HG02840 (cell line): ENCODE results near the gene PEAK3.

Source experiments
- ATAC-seq: cut with Tn5 transposase; IDR thresholded peaks from one replicate; pipeline ENCODE4 v1.9.1; 2021; ENCODE audit warnings: mild to moderate bottlenecking, moderate library complexity, moderate number of reproducible peaks; ENCODE audit not compliant: unreplicated experiment, low FRiP score

Gene PEAK3

GRCh38 chr19:2315818-2316353 is 33.9 kb upstream of the PEAK3 start:
- ATAC-seq = no peak

- ATAC-seq = no peak
Observed at GRCh38 chr19:2315121-2315817, 33.3 kb upstream of the PEAK3 start.

- ATAC-seq = no peak
Observed at GRCh38 chr19:2312820-2313501, 31.0 kb upstream of the PEAK3 start.

- ATAC-seq = no peak
Observed at GRCh38 chr19:2311093-2311492, 29.1 kb upstream of the PEAK3 start.

GRCh38 chr19:2309734-2310362 is 27.9 kb upstream of the PEAK3 start:
- no peak for ATAC-seq

GRCh38 chr19:2308114-2308556 is 26.2 kb upstream of the PEAK3 start, which contains the start of gene LINGO3:
Gene LINGO3 (minus strand): TSS chr19:2308154. CDS start chr19:2291776, 16,378 bp downstream.
- no peak for ATAC-seq

GRCh38 chr19:2307518-2308012 is 25.6 kb upstream of the PEAK3 start:
- ATAC-seq = no peak

GRCh38 chr19:2306971-2307370 is 25.0 kb upstream of the PEAK3 start:
- no peak for ATAC-seq

GRCh38 chr19:2306281-2306806 is 24.4 kb upstream of the PEAK3 start:
- ATAC-seq = no peak

- ATAC-seq = no peak
Observed at GRCh38 chr19:2305452-2306280, 23.7 kb upstream of the PEAK3 start.

GRCh38 chr19:2303211-2303798 is 21.3 kb upstream of the PEAK3 start:
- ATAC-seq = no peak

- no peak for ATAC-seq
Observed at GRCh38 chr19:2302319-2303210, 20.6 kb upstream of the PEAK3 start.

- ATAC-seq = no peak
Observed at GRCh38 chr19:2300533-2300932, 18.6 kb upstream of the PEAK3 start.

GRCh38 chr19:2296141-2296540 is 14.2 kb upstream of the PEAK3 start:
- ATAC-seq = no peak

- ATAC-seq = no peak
Observed at GRCh38 chr19:2294687-2295335, 12.8 kb upstream of the PEAK3 start.

GRCh38 chr19:2291185-2291751 is 9.3 kb upstream of the PEAK3 start:
- ATAC-seq = no peak

GRCh38 chr19:2290441-2291184 is 8.6 kb upstream of the PEAK3 start:
- ATAC-seq = peak; percentile 16
